ENCODE data around the gene CMBL.
A peak's percentile ranks its signal among the peaks of the same experiment; 100 is the strongest.
"Not testable (repeated sequence)": the region's sequence is repeated elsewhere in the genome, so short reads cannot be mapped to it uniquely, and the experiment has no call there.

The CMBL gene

DNA sequence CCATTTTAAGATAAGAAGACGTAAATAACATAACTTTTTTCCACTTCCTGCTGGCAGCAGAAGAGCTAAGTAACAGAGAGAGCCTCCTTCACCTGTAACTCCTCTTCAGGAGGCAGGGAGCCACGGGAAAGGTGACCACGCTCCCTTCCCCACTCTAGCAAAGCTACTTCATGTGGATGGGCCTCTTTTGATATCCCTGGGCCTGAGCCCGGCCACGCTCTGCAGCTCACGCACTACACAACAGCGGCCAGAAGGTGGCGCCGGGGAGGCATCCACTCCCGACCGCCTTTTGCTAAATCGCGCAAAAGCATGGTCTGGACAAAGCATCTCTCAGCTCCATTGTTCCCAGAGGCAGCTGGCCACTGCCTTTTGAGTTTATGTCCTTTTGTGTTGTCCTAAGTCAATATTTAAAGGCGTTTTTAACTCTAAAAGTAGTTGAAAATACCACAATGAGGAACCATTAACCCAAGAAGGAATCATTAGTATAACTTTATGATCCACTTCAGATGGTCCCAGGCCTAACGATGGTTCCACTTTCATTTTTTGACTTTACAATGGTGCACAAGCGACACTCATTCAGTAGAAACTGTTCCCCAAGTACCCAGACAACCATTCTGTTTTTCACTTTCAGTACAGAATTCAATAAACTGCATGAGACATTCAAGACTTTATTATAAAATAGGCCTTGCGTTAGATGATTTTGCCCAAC lies 23.6 kb downstream of the CMBL start:
- peak; percentile 81 for DNase-seq

DNA sequence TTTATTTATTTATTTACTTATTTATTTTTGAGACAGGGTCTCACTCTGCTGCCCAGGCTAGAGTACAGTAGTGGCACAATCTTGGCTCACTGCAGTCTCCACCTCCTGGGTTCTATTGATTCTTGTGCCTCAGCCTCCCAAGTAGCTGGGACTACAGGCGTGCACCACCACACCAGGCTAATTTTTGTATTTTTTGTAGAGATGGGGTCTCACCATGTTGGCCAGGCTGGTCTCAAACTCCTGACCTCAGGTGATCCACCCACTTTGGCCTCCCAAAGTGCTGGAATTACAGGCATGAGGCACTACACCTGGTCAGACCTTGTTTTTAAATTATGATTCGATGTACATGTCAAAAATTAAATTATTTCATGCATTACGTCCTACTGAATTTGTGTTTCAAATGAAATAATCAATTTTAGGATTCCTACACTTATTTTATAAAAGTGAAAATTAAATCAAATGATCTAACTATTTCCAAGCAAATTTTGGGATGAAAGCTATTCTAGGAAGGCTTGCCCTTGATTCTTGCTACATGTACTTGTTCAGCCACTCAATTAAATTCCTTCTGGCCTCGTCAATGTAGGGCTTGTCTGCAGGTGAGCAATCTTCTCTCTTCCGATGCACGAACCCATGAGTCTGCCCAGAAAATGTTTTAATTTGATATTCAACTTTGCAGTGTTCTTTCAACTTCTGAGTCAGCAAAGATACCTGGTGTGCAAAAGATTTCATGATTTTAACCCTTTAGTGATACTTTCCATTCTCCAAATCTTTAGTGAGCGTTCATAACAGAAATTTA lies 27.6 kb downstream of the CMBL start:
- no peak for DNase-seq

DNA sequence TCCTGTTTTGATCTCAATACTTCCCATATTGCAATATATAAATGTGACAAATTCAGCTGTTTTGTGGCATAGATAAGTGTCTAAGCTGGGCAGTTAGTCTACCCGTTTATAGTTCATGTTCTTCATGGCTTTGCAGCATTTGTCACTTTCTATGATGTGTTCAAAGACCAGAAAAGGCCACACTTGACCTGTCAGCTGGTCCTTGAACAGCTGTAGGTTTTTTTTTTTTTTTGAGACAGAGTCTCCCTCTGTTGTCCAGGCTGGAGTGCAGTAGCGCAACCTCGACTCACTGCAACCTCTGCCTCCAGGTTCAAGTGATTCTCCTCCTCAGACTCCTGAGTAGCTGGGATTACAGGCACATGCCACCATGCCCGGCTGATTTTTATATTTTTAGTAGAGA lies 28.4 kb downstream of the CMBL start:
- no peak for DNase-seq

DNA sequence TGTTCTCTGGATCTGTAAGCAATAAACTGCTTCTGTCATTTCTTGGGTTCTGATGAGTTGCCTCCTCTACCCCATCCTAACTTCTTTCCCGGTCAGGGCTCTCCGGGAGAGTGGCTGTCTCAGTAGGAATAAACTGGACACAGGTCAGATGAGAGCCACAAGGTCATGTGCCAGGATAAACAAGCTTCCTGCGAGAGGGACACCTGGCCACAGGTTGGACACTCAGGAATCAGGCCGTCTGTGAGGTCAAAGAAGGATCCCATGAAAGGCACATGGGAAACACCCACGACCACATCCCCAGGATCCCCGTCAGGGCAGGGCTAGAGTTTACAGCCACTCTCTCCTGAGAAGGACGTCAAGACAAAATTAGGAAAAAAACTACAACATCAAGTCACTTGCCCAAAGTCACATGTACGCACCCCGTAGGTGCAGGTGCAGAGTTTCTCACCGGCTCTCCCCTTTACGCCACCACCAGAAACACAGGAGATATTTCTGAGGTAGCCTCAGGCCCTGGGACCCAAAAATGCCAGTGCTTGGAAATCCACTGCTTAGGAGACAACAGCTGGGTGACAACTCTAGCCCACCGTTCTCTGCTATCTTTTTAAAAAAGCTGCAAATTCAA lies 28.9 kb downstream of the CMBL start:
- no peak for DNase-seq

DNA sequence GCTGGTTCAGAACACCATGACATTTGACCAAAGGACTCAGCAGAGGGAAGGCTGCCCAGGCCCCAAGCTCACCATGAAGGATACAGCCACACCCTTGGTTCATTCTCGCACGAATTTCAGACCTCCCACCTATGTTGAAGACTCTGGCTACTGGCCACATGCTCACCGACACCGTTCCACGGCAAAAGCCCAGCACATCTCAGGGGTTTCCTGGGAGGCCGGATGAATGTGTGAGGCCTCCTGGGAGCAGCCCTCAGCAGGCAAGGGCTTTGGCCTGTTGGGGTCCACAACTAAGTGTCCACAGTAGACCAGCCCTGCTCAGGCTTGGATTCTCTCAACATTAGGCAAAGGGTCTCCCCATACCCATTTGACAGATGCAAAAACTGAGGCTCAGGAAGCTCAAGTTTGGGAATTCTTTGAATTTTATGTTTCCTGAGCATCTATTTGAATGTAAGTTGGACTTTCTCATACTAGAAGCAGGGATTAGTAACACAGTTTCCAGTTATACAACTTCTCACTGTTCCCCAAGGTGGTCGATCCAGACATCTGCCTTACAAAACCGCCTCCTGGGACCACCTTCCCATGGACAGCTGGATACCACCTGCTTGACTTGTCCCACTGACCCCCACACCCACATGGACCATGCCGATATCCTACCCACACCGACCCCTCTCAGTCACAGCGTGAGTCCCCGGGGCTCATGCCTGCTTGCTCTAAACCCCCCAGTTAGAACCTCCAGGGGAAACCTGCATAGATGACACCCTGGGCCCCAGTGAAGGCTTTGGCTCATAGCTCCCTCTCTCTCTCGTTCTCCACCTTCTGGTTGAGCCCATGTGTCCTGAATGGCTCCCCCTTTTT lies 29.7 kb downstream of the CMBL start:
- no peak for DNase-seq

DNA sequence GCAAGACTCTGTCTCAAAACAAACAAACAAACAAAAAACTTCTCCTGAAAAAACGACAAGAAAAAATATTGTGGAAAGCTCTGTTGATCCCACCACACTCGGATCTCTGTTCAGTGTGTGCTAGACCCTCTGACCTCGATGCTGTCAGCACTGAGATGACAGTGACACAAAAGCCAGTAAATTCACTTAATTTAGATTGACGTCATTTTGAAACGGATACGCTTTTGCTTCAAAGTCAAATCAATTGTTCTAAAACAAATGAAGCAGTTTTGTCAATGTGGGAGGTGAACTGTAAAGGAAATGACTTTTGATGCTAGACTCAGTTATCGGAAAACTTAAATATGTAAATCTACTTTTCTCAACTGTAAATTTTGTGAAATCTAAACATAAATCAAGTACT lies 31.0 kb downstream of the CMBL start:
- DNase-seq, result no peak

DNA sequence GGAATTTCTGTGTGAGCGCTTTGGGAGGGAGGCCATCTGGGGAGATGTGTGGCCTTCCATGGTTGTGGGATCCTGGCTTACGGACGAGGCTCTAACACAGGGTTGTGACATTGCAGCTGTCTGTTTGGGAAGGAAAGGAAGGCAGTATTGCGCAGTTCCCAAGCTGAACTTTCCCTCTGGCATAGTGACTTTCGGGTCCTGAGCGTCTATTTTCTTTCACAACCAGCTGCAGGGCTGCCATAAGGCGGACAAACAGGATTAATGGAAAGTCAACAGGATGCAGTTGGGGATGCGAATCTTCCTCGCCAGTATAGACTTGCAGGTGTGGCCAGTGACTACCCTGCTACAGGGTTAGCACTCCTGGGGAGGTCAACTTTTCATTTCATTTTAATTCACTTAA lies 31.7 kb downstream of the CMBL start:
- no peak for DNase-seq

DNA sequence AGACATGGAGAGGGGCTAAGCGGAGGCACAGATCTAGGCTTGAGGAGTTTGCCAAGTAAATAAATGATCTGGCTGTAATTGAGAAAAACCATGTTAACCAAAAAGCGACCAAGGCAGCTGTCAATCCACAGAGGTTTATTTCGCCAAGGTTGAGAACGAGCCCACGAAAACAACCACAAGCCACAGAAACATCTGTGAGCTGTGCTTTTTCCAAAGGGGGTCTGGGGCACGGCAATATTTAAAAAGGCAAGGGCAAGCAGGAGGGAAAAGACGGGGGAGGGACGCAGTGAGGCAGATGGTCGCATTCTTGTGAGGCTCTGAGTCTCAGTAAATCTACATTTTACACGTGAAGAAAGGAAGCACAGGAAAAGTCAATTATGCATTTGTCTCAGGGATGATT lies 32.2 kb downstream of the CMBL start:
- no peak for DNase-seq

DNA sequence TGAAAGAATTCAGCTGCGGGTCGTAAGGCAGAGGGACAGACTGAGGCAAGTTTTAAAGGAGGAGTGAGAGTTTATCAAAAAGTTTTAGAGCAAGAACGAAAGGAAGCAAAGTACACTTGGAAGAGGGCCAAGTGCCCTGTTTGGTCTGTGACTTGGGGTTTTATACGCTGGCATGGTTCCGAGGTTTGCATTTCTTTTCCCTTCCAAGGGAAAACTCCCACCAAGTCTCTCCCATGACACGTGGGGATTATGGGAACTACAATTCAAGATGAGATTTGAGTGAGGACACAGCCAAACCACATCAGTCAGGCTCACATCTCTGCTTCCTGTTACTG lies 34.9 kb downstream of the CMBL start:
- not testable (repeated sequence) for DNase-seq

DNA sequence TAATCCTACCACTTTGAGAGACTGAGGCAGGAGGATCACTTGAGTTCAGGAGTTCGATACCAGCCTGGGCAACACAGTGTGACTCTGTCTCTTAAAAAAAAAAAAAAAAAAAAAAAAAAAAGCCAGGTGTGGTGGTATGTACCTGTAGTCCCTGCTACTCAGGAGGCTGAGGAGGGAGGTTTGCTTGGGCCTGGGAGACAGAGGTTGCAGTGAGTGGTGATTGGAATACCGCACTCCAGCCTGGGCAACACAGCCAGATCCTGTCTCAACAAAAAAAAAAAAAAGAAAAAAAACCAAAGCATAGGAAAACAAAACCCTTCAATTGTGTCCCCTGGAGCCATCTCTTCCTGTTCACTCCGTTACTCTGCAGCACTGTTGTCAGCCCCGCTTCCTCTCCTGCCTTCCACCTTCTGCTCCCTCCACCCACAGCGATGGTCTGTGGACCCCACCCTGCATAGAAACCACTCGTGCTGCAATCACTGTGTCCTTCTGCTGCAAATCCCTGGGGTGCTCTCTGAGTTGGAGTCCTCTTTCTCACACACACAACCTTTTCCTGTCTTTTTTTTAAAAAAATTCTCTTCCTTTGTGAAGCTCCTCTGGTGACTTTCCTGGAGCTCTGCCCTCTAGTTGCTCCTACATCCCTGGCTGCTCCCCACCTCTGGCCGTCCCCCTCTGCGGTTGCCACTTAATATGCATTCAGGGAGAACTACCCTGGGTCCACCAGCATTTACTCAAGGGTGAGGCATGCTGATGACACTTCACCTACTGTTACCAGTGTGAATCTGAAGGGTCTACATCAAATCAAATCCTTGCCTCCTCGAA lies 35.4 kb downstream of the CMBL start:
- no peak for DNase-seq

DNA sequence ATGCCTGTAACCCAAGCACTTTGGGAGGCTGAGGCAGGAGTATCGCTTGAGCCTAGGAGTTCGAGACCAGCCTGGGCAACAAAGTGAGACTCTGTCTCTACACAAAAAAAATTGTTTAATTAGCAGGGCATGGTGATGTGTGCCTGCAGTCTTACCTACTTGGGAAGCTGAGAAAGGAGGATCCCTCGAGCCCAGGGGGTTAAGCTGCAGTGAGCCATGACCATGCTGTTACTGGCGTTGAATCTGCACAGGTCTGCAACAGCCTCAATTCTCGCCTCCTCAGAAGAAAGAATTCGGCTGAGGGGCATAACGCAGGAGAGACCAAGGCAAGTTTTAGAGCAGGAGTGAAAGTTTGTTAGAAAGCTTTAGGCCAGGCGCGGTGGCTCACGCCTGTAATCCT lies 39.6 kb downstream of the CMBL start:
- DNase-seq, result no peak

DNA sequence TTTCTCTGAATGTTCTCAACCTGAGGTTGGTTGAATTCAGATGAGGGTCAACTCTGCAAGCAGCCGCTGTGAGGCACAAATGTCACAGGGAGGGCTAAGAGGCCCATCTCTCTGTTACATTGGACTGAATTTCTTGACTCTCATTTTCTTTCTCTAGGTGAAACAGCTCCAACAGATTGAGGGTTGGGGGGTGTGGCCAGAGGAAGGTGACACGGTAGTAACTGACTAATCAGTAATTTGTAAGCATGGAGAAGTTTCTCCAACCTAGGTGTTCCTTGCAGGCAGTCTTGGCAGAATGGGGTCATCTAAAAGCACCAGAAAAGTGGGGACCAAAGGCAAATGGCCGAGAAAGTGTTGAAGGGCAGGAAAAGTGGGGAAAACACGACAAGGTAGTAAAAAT lies 40.9 kb downstream of the CMBL start:
- DNase-seq, result no peak

DNA sequence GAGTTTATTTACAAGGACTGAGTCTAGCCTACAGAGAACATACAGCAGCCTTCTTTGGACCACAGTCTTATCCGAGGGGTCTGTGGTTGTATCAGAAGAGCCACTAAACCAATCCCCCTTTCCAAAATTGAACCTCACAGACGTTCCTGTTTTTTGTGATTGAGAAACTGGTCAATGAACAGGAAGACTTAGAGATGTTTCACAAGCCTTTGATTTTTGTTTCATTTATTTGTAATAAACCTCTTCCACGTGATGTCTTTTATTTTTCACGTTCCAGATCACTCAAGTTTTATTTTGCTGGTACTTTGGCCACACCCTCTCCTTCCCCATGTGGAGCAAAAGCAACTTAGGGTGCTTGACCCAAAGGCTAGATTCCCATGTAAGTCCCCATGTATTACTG lies 41.6 kb downstream of the CMBL start:
- DNase-seq, result no peak

DNA sequence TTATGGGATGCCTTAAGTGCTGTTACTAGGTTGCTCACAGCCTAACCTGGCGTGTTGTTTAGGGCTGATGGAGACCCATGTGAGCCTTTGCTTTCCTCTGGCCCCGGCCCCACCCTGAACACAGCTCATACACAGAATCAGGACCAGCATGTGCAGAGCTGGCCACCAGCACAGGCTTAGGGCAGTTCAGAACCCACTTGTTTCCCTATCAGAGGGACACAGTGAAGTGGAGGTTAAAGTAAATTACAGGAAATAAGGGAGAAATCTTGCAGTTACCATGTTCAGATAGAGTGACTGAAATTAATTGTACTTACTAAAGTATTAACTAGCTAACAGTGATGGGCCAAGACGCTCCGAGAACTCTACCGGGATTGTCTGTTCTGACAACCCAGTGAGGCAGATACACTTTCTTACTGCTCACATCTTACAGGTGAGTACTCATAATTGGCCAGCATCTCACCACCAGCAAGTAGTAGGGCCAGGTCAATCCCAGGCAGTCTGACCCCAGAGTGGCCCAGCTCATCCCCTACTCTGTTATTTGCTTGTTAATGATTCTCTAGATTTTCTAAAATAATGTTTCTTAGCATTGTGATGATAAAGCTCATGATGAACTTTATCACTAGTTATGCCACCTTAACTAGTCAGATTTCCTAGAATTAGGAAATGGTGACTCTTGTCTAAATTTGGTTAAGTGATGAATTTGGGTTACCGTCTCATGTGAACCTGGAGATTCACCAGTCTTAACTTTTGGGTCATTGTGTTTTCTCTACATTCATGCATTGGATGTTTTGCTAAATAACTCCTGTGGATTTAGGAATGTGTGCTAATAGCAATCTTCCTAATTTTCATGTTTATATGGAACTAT lies 42.2 kb downstream of the CMBL start:
- no peak for DNase-seq

DNA sequence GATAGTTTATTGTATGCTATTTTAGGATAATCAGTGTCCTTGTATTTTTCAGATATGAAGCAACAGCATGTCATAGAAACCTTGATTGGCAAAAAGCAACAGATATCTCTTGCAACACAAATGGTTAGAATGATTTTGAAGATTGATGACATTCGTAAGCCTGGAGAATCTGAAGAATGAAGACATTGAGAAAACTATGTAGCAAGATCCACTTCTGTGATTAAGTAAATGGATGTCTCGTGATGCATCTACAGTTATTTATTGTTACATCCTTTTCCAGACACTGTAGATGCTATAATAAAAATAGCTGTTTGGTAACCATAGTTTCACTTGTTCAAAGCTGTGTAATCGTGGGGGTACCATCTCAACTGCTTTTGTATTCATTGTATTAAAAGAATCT lies 43.1 kb downstream of the CMBL start:
- no peak for DNase-seq

DNA sequence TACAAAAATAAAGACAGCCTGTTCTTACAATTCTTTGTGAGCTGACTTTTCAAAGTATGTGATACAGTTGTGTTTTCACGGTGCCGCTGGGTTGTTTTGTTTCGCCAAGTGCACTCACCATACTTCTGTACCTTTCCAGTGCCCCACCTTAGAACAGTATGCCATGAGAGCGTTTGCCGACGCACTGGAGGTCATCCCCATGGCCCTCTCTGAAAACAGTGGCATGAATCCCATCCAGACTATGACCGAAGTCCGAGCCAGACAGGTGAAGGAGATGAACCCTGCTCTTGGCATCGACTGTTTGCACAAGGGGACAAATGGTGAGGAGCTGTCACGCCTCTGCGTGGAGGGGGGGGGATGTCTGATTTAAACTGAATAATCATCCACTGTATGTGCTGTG lies 44.7 kb downstream of the CMBL start:
- DNase-seq, result no peak

DNA sequence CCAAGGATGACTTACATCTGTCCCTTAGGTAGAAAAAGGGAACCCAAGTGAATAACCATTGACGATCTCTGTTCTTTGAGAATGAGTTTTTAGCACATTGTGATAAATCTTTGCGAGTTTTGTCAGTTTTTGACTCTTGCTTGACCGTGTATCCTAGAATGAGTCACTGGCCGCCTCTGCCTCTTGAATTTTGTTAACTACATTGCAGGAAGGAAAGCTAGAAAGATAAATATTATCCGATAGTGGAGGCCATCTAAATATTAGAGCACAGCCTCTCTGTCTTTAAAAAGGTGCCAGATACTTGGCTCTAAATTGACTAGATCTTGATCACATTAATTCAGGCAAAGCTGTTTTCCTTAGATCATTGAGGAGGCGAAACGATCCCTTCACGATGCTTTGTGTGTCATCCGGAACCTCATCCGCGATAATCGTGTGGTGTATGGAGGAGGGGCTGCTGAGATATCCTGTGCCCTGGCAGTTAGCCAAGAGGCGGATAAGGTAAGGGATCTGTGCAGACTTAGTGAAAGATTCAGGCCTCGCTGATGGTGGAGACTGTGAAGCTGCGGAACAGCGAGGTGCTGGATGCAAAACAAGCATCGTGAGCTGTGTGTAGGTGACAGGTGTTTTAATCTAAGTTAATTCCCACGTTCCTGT lies 45.5 kb downstream of the CMBL start:
- no peak for DNase-seq

DNA sequence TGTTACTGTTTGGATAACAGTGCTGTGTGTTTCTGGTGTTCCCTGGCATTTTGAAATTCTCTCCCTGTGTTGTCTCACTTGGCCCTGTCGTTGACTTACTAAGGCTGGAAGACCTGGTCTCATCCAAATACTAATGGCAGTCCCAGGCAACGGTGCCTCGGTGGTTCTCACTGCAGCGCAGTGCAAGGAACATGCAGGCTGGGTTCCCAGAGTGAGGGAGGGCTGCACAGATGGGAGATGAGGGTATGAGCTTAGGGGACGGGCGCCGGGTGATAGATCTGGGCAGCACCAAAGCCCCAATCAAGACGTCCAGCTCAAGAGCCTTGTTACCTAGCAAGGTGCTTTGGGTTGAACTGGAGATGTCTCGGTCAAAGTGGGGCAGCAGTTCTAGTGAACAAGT lies 46.6 kb downstream of the CMBL start:
- no peak for DNase-seq

DNA sequence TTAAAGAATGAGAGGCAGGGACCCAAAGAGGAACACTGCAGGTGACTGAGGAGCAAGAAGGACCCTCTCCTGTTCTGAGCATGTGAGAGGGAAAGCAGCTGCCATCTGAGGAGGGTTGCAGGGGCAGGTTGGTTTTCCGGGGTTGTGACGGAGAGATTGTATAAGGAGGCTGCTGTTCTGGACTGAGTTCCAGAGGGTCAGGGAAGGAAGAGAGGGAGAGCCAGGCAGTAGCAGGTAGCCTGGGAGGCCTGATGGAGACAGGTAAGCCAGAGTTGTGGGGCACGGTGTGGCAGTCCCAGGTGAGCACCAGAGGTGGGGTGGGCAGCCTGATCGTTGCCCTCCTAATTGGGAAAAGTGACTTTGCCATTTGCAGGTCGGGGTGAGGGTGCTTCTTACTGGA lies 47.8 kb downstream of the CMBL start:
- DNase-seq, result no peak

DNA sequence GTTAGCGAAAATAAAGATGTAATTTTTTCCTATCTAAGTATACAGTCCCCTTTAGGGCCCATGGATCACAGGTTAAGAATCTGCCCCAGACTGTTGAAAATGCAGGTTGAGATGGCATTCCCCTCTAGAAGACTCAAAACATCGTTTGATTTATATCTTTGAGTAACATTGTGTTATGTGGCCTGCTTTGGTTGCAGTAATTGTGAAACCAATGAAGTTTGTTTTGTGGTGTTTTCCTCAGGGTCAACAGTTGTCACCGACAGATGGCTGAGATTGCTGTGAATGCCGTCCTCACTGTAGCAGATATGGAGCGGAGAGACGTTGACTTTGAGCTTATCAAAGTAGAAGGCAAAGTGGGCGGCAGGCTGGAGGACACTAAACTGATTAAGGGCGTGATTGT lies 49.8 kb downstream of the CMBL start:
- DNase-seq, result no peak

DNA sequence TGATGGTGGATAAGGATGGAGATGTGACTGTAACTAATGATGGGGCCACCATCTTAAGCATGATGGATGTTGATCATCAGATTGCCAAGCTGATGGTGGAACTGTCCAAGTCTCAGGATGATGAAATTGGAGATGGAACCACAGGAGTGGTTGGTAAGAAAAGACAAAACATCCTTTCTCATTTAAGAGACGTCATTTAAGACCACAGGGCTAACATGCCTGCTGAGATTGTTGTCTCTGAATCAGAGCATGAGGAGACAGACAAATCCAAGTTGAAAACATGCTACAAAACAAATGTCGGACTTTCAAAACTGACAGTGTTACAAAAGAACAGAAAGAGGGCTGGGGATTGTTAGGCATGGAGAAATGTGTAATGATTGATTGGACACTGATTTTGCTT lies 53.0 kb downstream of the CMBL start:
- DNase-seq, result no peak
